ENCODE measurements around the gene VIP.

Gene VIP

GRCh38 chr6:152776833-152777232 is 26.2 kb downstream of the VIP start:
- no peak for DNase-seq (ENCODE audit: low read depth, low spot score)

- no peak for DNase-seq (ENCODE audit: low read depth, low spot score)
Measured at GRCh38 chr6:152783217-152783878, 32.8 kb downstream of the VIP start.

- no peak for DNase-seq (ENCODE audit: low read depth, low spot score)
Measured at GRCh38 chr6:152794696-152795095, 44.1 kb downstream of the VIP start.

GRCh38 chr6:152804150-152804549 is 53.6 kb downstream of the VIP start:
- DNase-seq (ENCODE audit: low read depth, low spot score), result no peak

Data from ELF-1 (cell line).